Loucy (cell line): ENCODE results near the gene SYNGR2.

Source experiments
- CTCF ChIP-seq: fragments of 200-600 bp; sonication (generic); conservative IDR thresholded peaks from 2 replicates; pipeline ENCODE4 v1.5.1; 2014; ENCODE audit warnings: mild to moderate bottlenecking, antibody characterized with exemption, low read length
- EZH2phosphoT487 ChIP-seq: fragments of 200-600 bp; IDR thresholded peaks from 2 replicates; pipeline ENCODE4 v1.6.1; 2018; ENCODE audit warnings: antibody characterized with exemption, mild to moderate bottlenecking, moderate library complexity, borderline replicate concordance

GRCh38 chr17:78120537-78120936, 47.8 kb upstream of the SYNGR2 start:
- TF ChIP-seq CTCF (no peak), EZH2phosphoT487 (no peak)
